Measurements from ENCODE around the gene PPP2R5E.

The PPP2R5E gene

DNA sequence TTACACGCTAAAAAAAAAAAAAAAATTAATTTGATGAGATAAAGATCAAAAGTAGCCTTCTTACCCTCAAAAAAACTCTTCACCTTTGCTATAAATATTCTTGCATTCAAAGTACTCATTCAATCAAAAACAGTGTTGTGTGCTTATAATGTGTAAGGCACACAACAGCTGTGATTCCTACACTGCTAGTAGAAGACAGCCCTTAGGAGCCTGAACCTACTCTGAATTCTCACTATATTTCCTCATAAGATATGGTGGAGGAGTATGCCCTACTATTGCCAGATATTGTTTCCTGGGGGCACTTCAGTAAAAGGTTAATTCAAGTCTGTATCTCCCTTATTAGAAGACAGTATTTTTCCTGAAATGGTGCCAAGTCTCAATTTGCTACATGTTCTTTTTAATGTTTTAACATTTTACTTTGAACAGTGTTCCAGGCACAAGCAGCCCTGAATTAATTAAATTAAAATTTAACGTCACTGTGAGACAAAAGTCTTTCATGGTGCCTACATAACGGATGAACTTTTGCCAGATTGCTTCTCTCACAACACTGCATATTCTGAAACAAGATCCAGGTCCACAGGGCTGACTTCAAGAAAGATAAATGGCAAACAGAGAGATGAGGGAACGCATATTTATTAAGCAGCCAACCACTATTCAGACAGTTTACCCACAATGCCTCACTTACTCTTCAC, 19.3 kb downstream of the PPP2R5E start:
- TF ChIP-seq FOXP2 (optimal IDR thresholded peaks at IDR 0.05; ENCODE audit: borderline replicate concordance, extremely low read depth, extremely low read length, insufficient read depth) (no peak), TAF1 (IDR thresholded peaks at IDR 0.05; ENCODE audit: borderline replicate concordance, insufficient read depth, low read length) (no peak), SIN3A (IDR thresholded peaks at IDR 0.05; ENCODE audit: borderline replicate concordance, insufficient read depth, low read length) (no peak), POLR2AphosphoS5 (IDR thresholded peaks at IDR 0.05; ENCODE audit: low read depth, low read length) (no peak)
- TF ChIP-seq, protein P1, sequence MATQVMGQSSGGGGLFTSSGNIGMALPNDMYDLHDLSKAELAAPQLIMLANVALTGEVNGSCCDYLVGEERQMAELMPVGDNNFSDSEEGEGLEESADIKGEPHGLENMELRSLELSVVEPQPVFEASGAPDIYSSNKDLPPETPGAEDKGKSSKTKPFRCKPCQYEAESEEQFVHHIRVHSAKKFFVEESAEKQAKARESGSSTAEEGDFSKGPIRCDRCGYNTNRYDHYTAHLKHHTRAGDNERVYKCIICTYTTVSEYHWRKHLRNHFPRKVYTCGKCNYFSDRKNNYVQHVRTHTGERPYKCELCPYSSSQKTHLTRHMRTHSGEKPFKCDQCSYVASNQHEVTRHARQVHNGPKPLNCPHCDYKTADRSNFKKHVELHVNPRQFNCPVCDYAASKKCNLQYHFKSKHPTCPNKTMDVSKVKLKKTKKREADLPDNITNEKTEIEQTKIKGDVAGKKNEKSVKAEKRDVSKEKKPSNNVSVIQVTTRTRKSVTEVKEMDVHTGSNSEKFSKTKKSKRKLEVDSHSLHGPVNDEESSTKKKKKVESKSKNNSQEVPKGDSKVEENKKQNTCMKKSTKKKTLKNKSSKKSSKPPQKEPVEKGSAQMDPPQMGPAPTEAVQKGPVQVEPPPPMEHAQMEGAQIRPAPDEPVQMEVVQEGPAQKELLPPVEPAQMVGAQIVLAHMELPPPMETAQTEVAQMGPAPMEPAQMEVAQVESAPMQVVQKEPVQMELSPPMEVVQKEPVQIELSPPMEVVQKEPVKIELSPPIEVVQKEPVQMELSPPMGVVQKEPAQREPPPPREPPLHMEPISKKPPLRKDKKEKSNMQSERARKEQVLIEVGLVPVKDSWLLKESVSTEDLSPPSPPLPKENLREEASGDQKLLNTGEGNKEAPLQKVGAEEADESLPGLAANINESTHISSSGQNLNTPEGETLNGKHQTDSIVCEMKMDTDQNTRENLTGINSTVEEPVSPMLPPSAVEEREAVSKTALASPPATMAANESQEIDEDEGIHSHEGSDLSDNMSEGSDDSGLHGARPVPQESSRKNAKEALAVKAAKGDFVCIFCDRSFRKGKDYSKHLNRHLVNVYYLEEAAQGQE (IDR thresholded peaks at IDR 0.05; ENCODE audit: insufficient read depth in 1 of 2, low read depth in 2 of 2, low read length in 2 of 2), result no peak

DNA sequence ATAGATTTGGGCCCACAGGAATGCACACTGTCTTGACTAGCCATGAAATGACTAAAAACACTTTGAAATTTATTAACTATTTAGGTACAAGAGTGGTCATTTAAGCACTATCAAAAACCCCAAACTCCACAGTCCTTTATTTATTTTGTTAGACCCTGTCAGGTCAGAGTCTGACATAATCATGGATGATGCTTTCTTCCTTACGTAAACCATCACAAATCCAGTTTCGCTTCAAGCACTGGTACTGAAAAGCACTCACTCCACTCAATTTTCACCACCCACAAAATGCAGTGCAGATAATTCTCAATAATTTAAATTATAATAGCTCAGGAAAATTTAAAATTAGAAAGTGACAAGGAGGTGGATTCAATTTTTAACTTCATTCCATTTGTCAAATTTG, 25.8 kb downstream of the PPP2R5E start:
- TF ChIP-seq, protein P1 (IDR thresholded peaks at IDR 0.05; ENCODE audit: insufficient read depth in 1 of 2, low read depth in 2 of 2, low read length in 2 of 2), result no peak
- TF ChIP-seq SIN3A (IDR thresholded peaks at IDR 0.05; ENCODE audit: borderline replicate concordance, insufficient read depth, low read length) (no peak), FOXP2 (optimal IDR thresholded peaks at IDR 0.05; ENCODE audit: borderline replicate concordance, extremely low read depth, extremely low read length, insufficient read depth) (no peak), TAF1 (IDR thresholded peaks at IDR 0.05; ENCODE audit: borderline replicate concordance, insufficient read depth, low read length) (no peak), POLR2AphosphoS5 (IDR thresholded peaks at IDR 0.05; ENCODE audit: low read depth, low read length) (no peak)

DNA sequence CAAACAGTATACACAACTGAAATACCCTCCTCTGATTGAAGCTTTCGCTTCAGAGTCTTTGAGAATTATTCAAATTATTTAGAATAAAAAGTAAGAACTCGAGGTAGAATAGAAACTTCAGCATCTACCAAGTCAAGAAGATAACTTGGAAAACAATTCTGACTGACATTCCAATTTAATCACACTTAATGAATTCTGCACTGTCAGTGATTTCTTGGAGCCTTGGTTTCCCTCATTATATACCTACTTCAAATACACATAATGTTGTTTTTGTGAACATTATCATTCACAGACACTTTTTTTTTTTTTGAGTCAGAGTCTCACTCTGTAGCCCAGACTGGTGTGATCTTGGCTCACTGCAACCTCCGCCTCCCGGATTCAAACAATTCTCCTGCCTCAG, 27.9 kb downstream of the PPP2R5E start:
- TF ChIP-seq POLR2AphosphoS5 (IDR thresholded peaks at IDR 0.05; ENCODE audit: low read depth, low read length), result no peak
- TF ChIP-seq SIN3A (IDR thresholded peaks at IDR 0.05; ENCODE audit: borderline replicate concordance, insufficient read depth, low read length), result no peak
- TF ChIP-seq, protein P1 (IDR thresholded peaks at IDR 0.05; ENCODE audit: insufficient read depth in 1 of 2, low read depth in 2 of 2, low read length in 2 of 2), result no peak
- no peak for TF ChIP-seq TAF1 (IDR thresholded peaks at IDR 0.05; ENCODE audit: borderline replicate concordance, insufficient read depth, low read length)
- TF ChIP-seq FOXP2 (optimal IDR thresholded peaks at IDR 0.05; ENCODE audit: borderline replicate concordance, extremely low read depth, extremely low read length, insufficient read depth), result no peak

DNA sequence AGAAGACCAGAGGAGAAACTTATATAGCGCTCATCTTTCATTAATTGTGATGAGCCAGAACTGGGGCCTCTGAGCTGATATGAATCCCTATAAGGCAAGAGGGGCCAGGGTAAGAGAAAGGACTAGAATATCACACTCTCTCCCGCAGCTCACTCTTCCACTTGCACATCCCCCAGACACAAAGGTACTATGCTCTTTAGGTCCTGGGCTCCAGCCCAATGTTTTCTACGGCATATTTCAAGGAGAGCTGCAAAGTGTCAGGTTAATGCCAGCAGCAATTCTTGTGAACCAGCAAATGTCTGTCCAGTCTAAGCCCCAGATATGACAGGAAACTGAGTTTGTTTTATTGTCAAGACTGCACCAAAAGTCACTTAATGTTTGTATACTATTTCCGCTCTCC, 29.4 kb downstream of the PPP2R5E start:
- no peak for TF ChIP-seq SIN3A (IDR thresholded peaks at IDR 0.05; ENCODE audit: borderline replicate concordance, insufficient read depth, low read length)
- TF ChIP-seq, protein P1 (IDR thresholded peaks at IDR 0.05; ENCODE audit: insufficient read depth in 1 of 2, low read depth in 2 of 2, low read length in 2 of 2), result no peak
- no peak for TF ChIP-seq POLR2AphosphoS5 (IDR thresholded peaks at IDR 0.05; ENCODE audit: low read depth, low read length)
- no peak for TF ChIP-seq FOXP2 (optimal IDR thresholded peaks at IDR 0.05; ENCODE audit: borderline replicate concordance, extremely low read depth, extremely low read length, insufficient read depth)
- TF ChIP-seq TAF1 (IDR thresholded peaks at IDR 0.05; ENCODE audit: borderline replicate concordance, insufficient read depth, low read length), result no peak
